GM21529 (cell line): ENCODE measurements around the gene SPHK2.

Experiments used
- ATAC-seq: cut with Tn5 transposase; IDR thresholded peaks from one replicate; pipeline ENCODE4 v1.9.1; 2021; ENCODE audit not compliant: unreplicated experiment

Gene SPHK2

DNA sequence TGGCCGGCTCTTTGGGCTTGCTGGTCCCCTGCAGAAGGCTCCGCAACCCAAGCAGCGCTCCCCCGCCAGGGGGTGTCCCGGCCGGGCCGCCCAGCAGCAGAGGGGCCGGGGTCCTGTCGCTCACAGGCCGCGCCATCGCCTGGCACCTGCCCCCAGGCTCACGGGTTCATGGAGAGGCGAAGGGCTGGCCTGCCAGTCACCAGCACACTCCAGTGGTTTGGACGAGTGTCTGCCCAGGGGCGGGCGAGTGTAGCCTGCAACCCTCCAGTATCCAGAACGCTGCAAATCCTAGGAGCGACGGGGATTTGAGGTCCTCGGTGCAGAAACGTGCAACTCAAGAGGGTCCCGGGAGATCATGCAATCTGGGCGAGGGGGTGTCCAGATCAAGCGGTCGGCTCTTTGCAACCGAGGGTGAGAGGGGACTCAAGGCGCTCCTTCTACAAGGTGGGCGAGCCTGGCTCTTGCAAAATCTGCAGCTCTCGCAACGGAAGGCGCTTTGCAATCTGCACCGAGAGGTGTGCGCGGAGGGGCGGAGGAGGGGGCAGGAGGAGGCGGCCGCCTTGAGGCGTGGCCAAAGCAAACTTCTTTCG is 17.6 kb downstream of the SPHK2 start, which contains the start of gene DBP:
TSS of gene DBP (minus strand) at position 521 of the 590 bp plus-strand sequence. CDS start at position 136, 385 bp downstream.
- no peak for ATAC-seq

DNA sequence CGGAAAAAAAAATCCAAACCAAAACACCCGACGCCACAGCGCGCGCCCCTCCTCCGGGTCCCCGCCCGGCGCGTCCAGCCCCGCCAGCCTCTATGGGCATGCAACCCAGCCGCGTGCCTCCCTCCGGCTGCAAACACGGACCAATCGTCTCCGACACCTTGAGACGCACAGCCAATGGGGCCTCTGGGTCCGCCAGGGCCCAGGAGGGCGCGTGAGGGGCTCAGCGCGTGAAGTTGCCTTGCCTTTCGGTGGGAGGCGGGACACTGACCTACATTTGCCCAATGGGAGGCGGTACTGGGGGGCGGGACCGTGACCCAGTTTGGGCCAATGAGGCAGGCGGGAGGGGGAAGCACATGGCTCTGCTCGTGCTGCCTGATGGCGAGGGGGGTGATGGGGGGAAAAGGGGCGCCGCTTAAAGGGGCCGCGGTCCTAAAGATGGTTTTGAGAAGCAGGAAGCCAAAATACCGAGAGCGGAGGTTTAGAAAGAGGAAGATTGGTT is 18.2 kb downstream of the SPHK2 start:
- peak; percentile 74 for ATAC-seq

GRCh38 chr19:48637948-48638830 is 18.9 kb downstream of the SPHK2 start:
- peak; percentile 10 for ATAC-seq

GRCh38 chr19:48638831-48639381 is 19.6 kb downstream of the SPHK2 start:
- no peak for ATAC-seq

- ATAC-seq, result no peak
Observed at GRCh38 chr19:48639483-48640375, 20.4 kb downstream of the SPHK2 start.

DNA sequence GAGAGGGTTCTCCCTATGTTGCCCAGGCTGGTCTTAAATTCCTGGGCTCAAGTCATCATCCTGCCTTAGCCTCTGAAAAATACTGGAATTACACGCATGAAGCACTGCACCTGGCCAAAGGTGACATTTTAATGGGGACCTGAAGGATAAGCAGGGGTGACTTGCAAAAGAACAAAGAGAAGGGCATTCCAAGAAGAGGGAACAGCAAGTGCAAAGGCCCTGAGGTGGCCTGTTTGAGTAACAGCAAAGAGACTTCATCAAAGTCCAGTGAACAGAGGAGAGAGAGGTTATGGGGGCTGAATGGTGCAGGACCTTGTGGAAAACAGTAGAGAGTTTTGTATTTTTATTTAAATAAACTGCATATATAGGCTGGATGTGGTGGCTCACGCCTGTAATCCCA is 22.5 kb downstream of the SPHK2 start:
- no peak for ATAC-seq

DNA sequence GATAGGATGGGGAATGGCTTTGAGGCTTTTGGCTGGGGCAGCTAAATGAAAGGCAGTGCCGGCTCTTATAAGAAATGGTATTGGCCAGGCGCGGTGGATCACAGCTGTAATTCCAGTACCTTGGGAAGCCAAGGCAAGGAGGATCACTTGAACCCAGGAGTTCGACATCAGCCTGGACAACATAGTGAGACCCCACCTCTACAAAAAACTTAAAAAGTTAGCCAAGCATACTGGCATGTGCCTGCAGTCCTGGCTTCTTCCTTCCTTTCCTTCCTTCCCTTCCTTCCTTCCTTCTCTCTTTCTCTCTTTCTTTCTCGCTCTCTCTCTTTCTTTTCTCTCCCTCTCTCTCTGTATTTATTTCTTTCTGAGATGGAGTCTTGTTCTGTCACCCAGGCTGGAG is 23.6 kb downstream of the SPHK2 start:
- ATAC-seq, result no peak

GRCh38 chr19:48644355-48644754 is 25.0 kb downstream of the SPHK2 start:
- ATAC-seq, result no peak

DNA sequence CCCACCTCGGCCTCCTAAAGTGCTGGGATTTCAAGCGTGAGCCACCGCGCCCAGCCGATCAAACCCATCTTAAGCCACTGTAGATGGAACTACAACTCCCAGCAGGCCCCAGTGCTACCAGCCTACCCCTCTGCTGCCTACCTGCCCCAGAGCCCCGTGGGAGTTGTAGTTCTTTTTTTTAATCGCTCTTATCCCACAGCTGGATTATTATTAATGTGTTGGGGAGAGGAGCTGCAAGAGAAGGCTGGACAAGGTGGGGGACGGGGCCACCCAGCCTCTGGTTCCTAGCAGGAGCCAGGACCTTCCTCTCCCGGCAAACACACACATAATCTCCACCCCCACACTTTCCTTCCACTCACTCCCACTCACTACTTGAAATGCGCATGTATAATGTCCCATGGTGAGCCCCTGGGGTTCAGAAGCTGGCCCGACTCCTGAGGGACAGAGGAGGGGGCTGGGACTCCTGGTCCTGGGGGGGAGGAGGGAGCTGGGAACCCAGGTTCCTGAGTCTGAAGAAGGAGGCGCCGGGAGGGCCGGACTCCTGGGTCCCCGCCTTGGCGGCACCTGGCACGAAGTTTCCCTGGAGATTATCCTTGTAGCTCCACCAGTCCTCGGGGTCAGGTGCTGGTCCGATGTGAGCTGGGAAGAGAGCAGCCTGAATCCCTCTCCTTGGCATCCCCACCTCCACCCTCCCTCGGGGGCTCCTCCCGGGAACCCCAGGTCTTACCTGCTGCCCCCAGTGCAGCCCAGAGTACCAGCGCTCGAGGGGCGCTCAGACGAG is 25.7 kb downstream of the SPHK2 start:
- ATAC-seq, result no peak

DNA sequence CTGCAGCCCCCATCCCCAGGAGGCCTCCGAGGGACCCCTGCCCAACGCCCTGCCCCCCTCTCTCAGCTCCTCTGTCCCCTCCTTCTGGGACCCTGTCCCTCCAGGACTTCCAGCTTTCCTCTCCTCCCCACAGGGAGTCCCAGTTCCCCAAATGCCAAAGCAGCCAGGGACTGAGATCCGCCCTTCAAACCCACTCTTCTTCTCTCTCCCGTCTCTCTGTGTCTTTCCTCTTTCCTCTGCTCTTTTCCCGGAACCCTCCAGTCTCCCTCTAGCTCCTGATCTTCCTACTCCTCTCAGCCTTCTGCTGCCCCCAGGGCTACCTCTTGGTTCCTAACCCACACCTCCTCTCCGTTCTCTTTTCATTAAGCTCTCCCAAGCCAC is 26.3 kb downstream of the SPHK2 start:
- no peak for ATAC-seq

- peak; percentile 73 for ATAC-seq
Observed at GRCh38 chr19:48646001-48646721, 26.9 kb downstream of the SPHK2 start, which contains the start of gene CA11. Gene CA11 (minus strand): TSS chr19:48646187. CDS start chr19:48645632, 555 bp downstream.

GRCh38 chr19:48646722-48647216 is 27.5 kb downstream of the SPHK2 start:
- no peak for ATAC-seq

- no peak for ATAC-seq
Observed at GRCh38 chr19:48648134-48648533, 28.8 kb downstream of the SPHK2 start.

DNA sequence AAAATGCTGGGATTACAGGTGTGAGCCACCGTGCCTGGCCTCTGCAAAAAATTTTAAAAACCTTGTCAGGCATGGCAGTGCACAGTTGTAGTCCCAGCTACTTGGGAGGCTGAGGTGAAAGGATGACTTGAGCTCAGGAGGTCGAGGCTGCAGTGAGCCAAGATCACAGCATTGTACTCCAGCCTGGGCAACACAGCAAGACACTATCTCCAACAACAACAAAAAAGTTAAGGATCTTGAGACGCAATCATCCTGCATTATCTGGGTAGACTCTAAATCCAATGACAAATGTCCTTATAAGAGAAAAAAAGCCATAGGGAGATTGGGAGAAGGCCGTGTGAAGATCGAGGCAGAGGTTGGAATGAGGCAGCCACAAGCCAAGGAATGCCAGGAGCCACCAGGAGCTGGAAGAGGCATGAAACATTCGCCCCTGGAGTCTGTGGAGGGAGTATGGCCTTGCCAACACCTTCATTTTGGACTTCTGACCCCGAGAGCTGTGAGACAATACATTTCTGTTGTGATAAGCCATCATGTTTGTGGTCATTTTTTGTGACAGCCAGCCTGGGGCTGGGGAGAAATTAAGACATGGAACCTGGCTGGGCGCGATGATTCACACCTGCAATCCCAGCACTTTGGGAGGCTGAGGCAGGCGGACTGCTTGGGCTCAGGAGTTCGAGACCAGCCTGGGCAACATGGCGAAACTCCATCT is 31.8 kb downstream of the SPHK2 start:
- ATAC-seq, result no peak

- ATAC-seq, result no peak
Observed at GRCh38 chr19:48651683-48652048, 32.4 kb downstream of the SPHK2 start.

DNA sequence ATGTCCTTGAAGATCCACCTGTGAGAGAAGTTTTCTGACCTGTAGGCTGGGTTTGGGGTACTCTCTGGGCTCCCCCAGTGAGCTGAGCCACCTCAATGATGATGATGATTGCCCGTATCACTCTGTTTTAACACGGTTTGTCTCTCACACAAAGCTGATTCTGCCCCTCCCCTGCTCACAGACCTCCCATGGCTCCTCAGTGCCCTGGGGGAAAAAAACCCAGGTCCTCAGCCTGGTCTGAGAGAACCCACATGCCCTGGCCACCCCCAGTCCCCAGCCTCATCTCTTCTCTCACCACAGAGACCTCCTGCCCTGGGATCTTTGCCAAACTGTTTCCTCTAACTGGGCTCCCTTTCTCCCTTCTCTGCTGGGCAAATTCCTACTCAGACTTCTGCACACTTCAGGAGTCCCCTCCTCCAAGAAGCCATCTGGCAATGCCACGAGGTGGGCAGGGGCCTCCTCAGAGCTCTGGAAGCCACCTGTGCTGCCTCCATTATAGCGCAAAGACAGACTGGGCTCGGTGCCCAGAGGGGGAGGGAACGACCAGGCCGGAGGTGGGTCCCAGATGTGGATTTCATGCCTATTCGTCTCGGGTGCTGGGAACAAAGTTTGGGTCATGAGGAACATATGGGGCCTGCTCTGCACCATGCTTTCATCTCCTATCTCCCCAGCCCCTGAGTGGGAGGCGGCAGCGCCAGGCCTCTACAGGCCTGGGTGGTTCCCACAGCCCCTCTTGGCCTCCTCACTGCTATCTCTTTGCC is 35.2 kb downstream of the SPHK2 start:
- no peak for ATAC-seq

- ATAC-seq, result no peak
Observed at GRCh38 chr19:48656840-48657474, 37.7 kb downstream of the SPHK2 start.
